Spleen (tissue), 11 donors: Measurements from ENCODE around the gene MSMP. TPM values are rescaled to one million over a fixed set of nuclear protein-coding genes. Genes with fewer than 3 reads are reported as not detected.

Experiments
- DNase-seq: peaks from one replicate; pipeline ENCODE4 v3.0.0-alpha.2; 2020
- H3K27ac ChIP-seq, 8 donors: fragments of 200-600 bp; sonication (generic) in 7 of 8; 1 replicate in 4 of 8; 2 replicates in 4 of 8; pipeline versions ENCODE4 v1.5.0 to v1.8.0; 2016 to 2021; ENCODE audit warnings: inconsistent platforms in 4 of 8, mild to moderate bottlenecking in 4 of 8, moderate library complexity in 1 of 8
- H3K27me3 ChIP-seq, 7 donors: fragments of 200-600 bp; sonication (generic) in 6 of 7; replicated peaks in 1 of 7; 1 replicate in 4 of 7; 2 replicates in 3 of 7; pipeline versions ENCODE4 v1.5.0 to v1.8.0; 2016 to 2021; ENCODE audit warnings: inconsistent platforms in 3 of 7, mild to moderate bottlenecking in 1 of 7
- H3K36me3 ChIP-seq, 6 donors: fragments of 200-600 bp; sonication (generic) in 5 of 6; 1 replicate in 4 of 6; 2 replicates in 2 of 6; pipeline versions ENCODE4 v1.5.0 to v1.8.0; 2016 to 2021; ENCODE audit warnings: inconsistent platforms in 2 of 6
- H3K4me1 ChIP-seq, 6 donors: fragments of 200-600 bp; sonication (generic) in 5 of 6; 1 replicate in 3 of 6; 2 replicates in 3 of 6; pipeline versions ENCODE4 v1.5.0 to v1.8.0; 2016 to 2021; ENCODE audit warnings: inconsistent platforms in 3 of 6
- H3K4me3 ChIP-seq, 8 donors: fragments of 200-600 bp; sonication (generic) in 7 of 8; 1 replicate in 4 of 8; 2 replicates in 4 of 8; pipeline versions ENCODE4 v1.5.0 to v1.8.0; 2016 to 2021; ENCODE audit warnings: inconsistent platforms in 4 of 8, mild to moderate bottlenecking in 4 of 8, moderate library complexity in 2 of 8
- H3K9me3 ChIP-seq, 8 donors: fragments of 200-600 bp; sonication (generic) in 7 of 8; 1 replicate in 4 of 8; 2 replicates in 4 of 8; pipeline versions ENCODE4 v1.5.0 to v1.8.0; 2016 to 2021; ENCODE audit warnings: inconsistent platforms in 4 of 8
- POLR2A ChIP-seq, 3 donors: fragments of 450-650 bp; IDR thresholded peaks; one replicate each; pipeline ENCODE4 v1.5.1; 2017; ENCODE audit warnings: antibody characterized with exemption in 3 of 3, mild to moderate bottlenecking in 1 of 3
- POLR2AphosphoS5 ChIP-seq, 3 donors: sonication (generic); formaldehyde crosslinking; IDR thresholded peaks; one replicate each; pipeline ENCODE4 v1.5.1; 2017; ENCODE audit warnings: antibody characterized with exemption in 3 of 3
- WGBS, 5 donors: extraction: QIAGEN DNeasy Blood & Tissue Kit in 3 of 5; methylation state at CpG; one replicate each; pipeline versions ENCODE4 v1.1.5 to v1.1.7; 2013 to 2018; 5-methylcytosine and 5-hydroxymethylcytosine counted together
- intact Hi-C: fragments of 100-400 bp; cut with DNase I; formaldehyde crosslinking; loops from one replicate; pipeline ENCODE4 v1.15.0; 2023; ENCODE audit warnings: low total_unique reads
- polyA plus RNA-seq, 3 donors: library from polyadenylated mRNA; stranded (reverse); fragments of 200-250 nt; gene quantifications; one replicate each; pipeline ENCODE4 v1.2.1, GENCODE V29; 2013
- total RNA-seq, 7 donors: library from RNA; depleted of rRNA in 3 of 7; stranded (reverse); fragments of >200 nt in 3 of 7; fragmentation: NEBNext Ultra II Directional in 4 of 7; extraction: Animal tissue kit (Norgen Biotek cat#: 25700) in 4 of 7; gene quantifications; one replicate each; pipeline versions ENCODE4 v1.1.0 to v1.2.1, GENCODE V29; 2016 to 2021
- TF ChIP-seq, protein P1 (sequence below), 11 experiments: fragments of 200-600 bp in 7 of 11; fragments of 450-650 bp in 4 of 11; sonication (generic) in 4 of 11; IDR thresholded peaks in 8 of 11; conservative IDR thresholded peaks in 3 of 11; 1 replicate in 7 of 11; 2 replicates in 4 of 11; pipeline versions ENCODE4 v1.4.0 to v1.8.0; 2016 to 2021; ENCODE audit warnings: antibody characterized with exemption in 11 of 11, inconsistent platforms in 4 of 11, mild to moderate bottlenecking in 1 of 11
- donor health status: healthy with polysubstance abuse.
- donor health status: DM: no; HTN: no; CAD: no; lungs with moderate emphysema.
- donor health status: DM: no; HTN: no; CAD: no.
- donor health status: Bipolar disorder and iron deficiency.
- donor health status: healthy.
- donor health status: DM: no; HTN: no; CAD: no.
- donor health status: DM: yes; HTN: yes; CAD: no.

Gene MSMP
- total and polyA plus RNA-seq, 10 donors = 0.58 to 1.6 (median 0.63) TPM; not detected in 7

DNA sequence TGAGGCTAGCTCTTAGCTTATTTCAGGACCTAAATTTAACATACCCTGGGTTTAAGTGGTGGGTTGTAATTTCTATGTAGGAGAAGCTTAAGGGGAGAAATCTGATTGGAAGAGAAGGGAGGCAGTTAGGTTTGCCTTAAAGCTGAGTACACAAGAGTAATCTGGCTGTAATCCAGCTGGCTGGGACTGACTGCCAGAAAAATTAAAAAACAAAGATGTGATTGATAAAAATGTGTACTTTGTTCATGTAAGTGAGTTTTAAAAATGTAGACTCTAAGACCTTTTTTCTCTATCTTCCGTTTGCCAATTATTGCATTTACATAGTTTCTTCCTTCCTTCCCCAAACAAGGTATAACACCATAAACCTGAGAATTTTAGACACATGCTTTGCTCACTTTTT, 17.5 kb upstream of the MSMP start:
- TF ChIP-seq POLR2AphosphoS5 (IDR thresholded peaks at IDR 0.05) = no peak
- whole genome bisulfite sequencing, 5 donors = 33 to 59% (median 39%) methylated on average over 1 of the region's 1 CpG
- H3K27ac ChIP-seq = peak overlapping the region in 6 of 8 donors; percentile 13 to 63 (median 48)
- H3K4me3 ChIP-seq = no peak overlapping the region
- peaks cover 0 to 5% (median 0%) of the 10 kb centered on the region in 6 donors for H3K36me3 ChIP-seq
- no peaks in the 10 kb centered on the region for H3K9me3 ChIP-seq
- H3K4me1 ChIP-seq = peaks cover 9 to 43% (median 34%) of the 10 kb centered on the region in 6 donors
- no peak for DNase-seq
- intact Hi-C loops = no loop called here
- H3K27me3 ChIP-seq = no peaks in the 10 kb centered on the region

DNA sequence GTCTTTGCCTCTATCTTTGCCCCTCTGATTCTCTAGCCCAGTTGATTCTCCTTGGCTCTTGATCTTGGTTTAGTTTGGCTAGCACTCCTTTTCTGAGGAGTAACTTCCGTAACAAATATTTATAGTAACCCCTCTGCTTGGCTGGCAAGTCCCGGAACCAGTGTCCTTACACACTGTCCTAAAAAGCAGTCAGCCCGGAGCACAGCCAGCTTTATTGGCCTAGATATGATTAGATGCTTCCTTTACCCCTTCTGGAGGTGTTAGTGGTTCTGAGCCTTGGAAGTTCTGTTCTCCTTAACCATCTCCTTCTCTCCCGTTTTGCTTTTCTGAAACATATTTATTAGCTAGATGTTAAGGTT, 17.0 kb upstream of the MSMP start:
- Histone ChIP-seq H3K27ac (peak overlapping the region in 6 of 8 donors; percentile 13 to 63 (median 48)), H3K4me3 (no peak overlapping the region), H3K9me3 (no peaks in the 10 kb centered on the region), H3K36me3 (peaks cover 0 to 5% (median 0%) of the 10 kb centered on the region in 6 donors), H3K27me3 (no peaks in the 10 kb centered on the region), H3K4me1 (peaks cover 9 to 40% (median 32%) of the 10 kb centered on the region in 6 donors)
- 34 to 62% (median 36%) methylated on average over 4 of the region's 4 CpGs for WGBS, 5 donors
- intact Hi-C loops = no loop called here
- TF ChIP-seq, protein P1, sequence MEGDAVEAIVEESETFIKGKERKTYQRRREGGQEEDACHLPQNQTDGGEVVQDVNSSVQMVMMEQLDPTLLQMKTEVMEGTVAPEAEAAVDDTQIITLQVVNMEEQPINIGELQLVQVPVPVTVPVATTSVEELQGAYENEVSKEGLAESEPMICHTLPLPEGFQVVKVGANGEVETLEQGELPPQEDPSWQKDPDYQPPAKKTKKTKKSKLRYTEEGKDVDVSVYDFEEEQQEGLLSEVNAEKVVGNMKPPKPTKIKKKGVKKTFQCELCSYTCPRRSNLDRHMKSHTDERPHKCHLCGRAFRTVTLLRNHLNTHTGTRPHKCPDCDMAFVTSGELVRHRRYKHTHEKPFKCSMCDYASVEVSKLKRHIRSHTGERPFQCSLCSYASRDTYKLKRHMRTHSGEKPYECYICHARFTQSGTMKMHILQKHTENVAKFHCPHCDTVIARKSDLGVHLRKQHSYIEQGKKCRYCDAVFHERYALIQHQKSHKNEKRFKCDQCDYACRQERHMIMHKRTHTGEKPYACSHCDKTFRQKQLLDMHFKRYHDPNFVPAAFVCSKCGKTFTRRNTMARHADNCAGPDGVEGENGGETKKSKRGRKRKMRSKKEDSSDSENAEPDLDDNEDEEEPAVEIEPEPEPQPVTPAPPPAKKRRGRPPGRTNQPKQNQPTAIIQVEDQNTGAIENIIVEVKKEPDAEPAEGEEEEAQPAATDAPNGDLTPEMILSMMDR (IDR thresholded peaks at IDR 0.05 in 8 of 11, conservative IDR thresholded peaks at IDR 0.05 in 3 of 11) = no peak
- no peak for TF ChIP-seq POLR2A (IDR thresholded peaks at IDR 0.05)
- no peak for TF ChIP-seq POLR2AphosphoS5 (IDR thresholded peaks at IDR 0.05)
- DNase-seq = no peak

- TF ChIP-seq POLR2AphosphoS5 (IDR thresholded peaks at IDR 0.05) = no peak
- TF ChIP-seq, protein P1 (IDR thresholded peaks at IDR 0.05 in 8 of 11, conservative IDR thresholded peaks at IDR 0.05 in 3 of 11) = no peak
- TF ChIP-seq POLR2A (IDR thresholded peaks at IDR 0.05) = no peak
- H3K9me3 ChIP-seq = no peaks in the 10 kb centered on the region
- DNase-seq = no peak
- intact Hi-C loops = no loop called here
- H3K4me3 ChIP-seq = no peak overlapping the region
- no peaks in the 10 kb centered on the region for H3K27me3 ChIP-seq
- 89 to 100% (median 95%) methylated on average over 1 of the region's 1 CpG for WGBS, 5 donors
- peaks cover 3 to 27% (median 22%) of the 10 kb centered on the region in 6 donors for H3K4me1 ChIP-seq
- H3K27ac ChIP-seq = no peak overlapping the region
- peaks cover 0 to 5% (median 0%) of the 10 kb centered on the region in 6 donors for H3K36me3 ChIP-seq
Observed at GRCh38 chr9:35769763-35770162, 15.7 kb upstream of the MSMP start.

GRCh38 chr9:35767458-35767857, 13.4 kb upstream of the MSMP start:
- TF ChIP-seq, protein P1 (IDR thresholded peaks at IDR 0.05 in 8 of 11, conservative IDR thresholded peaks at IDR 0.05 in 3 of 11) = no peak
- TF ChIP-seq POLR2AphosphoS5 (IDR thresholded peaks at IDR 0.05) = no peak
- no peak for TF ChIP-seq POLR2A (IDR thresholded peaks at IDR 0.05)
- WGBS, 5 donors = 82 to 95% (median 88%) methylated on average over 1 of the region's 1 CpG
- H3K4me3 ChIP-seq = no peak overlapping the region
- peaks cover 0 to 4% (median 0%) of the 10 kb centered on the region in 6 donors for H3K36me3 ChIP-seq
- DNase-seq = no peak
- H3K4me1 ChIP-seq = peaks cover 3 to 25% (median 21%) of the 10 kb centered on the region in 6 donors
- H3K9me3 ChIP-seq = no peaks in the 10 kb centered on the region
- no peaks in the 10 kb centered on the region for H3K27me3 ChIP-seq
- intact Hi-C loops = no loop called here
- no peak overlapping the region for H3K27ac ChIP-seq

DNA sequence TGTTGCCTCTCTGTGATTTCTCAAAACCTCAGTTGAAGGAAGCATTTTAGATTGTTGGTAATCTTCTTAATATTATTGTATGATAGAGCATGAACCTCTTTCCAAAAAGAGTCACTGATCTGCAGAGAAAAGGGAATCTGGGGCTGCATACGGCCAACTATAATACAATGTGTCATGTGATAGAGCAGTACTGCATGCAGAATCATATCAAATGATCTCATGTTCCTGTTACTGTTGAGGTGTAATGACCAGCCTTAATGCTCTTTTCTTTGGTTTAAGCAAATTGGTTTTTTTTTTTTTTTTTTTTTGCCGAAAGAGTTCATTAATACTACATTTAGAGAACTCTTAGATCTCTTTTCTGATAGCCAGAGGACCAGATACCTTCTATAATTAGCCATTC, 12.9 kb upstream of the MSMP start:
- intact Hi-C loops = no loop called here
- no peaks in the 10 kb centered on the region for H3K27me3 ChIP-seq
- no peak for TF ChIP-seq POLR2AphosphoS5 (IDR thresholded peaks at IDR 0.05)
- TF ChIP-seq, protein P1 (IDR thresholded peaks at IDR 0.05 in 8 of 11, conservative IDR thresholded peaks at IDR 0.05 in 3 of 11) = no peak
- no peak for TF ChIP-seq POLR2A (IDR thresholded peaks at IDR 0.05)
- no peaks in the 10 kb centered on the region for H3K9me3 ChIP-seq
- no peak for DNase-seq
- WGBS, 5 donors = 81 to 88% (median 83%) methylated on average over 2 of the region's 2 CpGs
- no peak overlapping the region for H3K4me3 ChIP-seq
- H3K4me1 ChIP-seq = peaks cover 3 to 21% (median 17%) of the 10 kb centered on the region in 6 donors
- no peaks in the 10 kb centered on the region for H3K36me3 ChIP-seq
- no peak overlapping the region for H3K27ac ChIP-seq
